Stimulated activated naive CD4-positive, alpha-beta T cell treated with Interleukin-2 at 50 U/mL for 16 hours (primary cell): ENCODE data around the gene CFAP99.
"Not testable (repeated sequence)": the region's sequence is repeated elsewhere in the genome, so short reads cannot be mapped to it uniquely, and the experiment has no call there.

Experiments used
- DNase-seq: peaks from one replicate; lab custom pipeline; 2025; lab: John Stamatoyannopoulos, UW

The CFAP99 gene

GRCh38 chr4:2429945-2430757 is 11.4 kb downstream of the CFAP99 start:
- DNase-seq, result not testable (repeated sequence)

GRCh38 chr4:2432004-2432403 is 13.2 kb downstream of the CFAP99 start:
- no peak for DNase-seq

DNA sequence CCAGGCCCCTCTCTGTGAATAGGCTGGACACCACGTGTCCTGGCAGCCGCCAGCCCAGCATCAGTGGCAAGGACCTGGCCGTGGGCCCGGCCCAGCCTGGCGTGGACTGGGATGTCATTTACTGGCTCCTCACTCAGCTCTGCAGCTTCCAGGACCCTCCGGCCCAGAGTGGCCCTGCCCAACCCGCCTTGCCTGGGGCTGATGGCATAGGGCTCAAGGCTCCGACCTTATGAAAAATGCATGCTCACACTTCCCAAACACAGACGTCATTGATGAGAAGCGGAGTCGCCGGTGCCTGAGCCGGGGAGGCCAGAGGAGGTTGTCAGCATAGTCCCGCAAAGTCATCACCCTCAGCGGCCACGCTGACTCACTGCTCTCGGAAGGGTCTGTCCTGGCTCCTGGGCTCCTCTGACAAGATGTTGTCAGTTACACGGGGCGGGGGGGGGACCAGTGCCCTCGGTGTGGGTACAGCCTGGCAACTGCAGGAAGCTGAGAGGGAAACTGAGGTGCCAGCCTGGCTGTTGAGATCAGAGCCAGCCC is 14.3 kb downstream of the CFAP99 start:
- DNase-seq, result no peak

DNA sequence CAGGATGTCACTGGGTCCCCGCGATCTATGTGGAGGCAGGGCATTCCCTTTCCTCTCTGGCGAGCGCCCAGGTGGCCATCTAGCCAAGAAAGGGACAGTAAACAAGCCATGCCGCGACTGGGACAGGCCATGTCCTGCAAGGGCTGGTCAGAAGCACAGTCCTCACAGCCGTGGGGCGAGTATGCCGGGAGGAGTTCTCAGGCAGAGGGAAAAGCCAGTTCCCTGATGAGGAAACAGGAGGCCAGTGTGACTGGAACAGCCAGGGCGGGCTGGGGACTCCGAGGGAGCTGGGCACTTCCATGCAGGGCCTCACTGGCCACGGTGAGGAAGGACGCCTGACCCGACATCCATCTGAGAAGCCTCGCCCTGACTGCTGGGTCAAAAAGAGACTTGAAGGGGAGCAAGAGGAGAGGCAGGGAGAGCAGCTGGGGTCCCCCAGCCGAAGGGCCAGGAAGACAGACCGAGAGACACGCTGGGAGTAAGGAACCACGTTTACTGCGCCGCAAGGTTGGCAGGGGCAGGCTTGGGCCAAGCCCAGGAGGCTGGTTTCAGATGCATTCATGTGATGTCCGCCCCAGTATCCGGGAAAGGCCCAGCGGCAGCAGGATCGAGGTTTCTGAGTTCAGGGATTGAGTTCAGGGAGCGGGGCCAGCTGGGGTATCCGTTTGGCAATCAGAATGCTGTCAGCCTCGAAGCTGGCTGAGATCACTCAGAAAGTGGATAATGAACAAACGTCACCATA is 15.0 kb downstream of the CFAP99 start:
- no peak for DNase-seq

GRCh38 chr4:2434420-2434819 is 15.7 kb downstream of the CFAP99 start:
- no peak for DNase-seq

GRCh38 chr4:2436301-2436700 is 17.5 kb downstream of the CFAP99 start:
- DNase-seq, result no peak

GRCh38 chr4:2436761-2437474 is 18.2 kb downstream of the CFAP99 start:
- DNase-seq, result no peak

GRCh38 chr4:2437475-2438215 is 18.9 kb downstream of the CFAP99 start:
- no peak for DNase-seq

GRCh38 chr4:2438822-2439718 is 20.3 kb downstream of the CFAP99 start:
- no peak for DNase-seq

DNA sequence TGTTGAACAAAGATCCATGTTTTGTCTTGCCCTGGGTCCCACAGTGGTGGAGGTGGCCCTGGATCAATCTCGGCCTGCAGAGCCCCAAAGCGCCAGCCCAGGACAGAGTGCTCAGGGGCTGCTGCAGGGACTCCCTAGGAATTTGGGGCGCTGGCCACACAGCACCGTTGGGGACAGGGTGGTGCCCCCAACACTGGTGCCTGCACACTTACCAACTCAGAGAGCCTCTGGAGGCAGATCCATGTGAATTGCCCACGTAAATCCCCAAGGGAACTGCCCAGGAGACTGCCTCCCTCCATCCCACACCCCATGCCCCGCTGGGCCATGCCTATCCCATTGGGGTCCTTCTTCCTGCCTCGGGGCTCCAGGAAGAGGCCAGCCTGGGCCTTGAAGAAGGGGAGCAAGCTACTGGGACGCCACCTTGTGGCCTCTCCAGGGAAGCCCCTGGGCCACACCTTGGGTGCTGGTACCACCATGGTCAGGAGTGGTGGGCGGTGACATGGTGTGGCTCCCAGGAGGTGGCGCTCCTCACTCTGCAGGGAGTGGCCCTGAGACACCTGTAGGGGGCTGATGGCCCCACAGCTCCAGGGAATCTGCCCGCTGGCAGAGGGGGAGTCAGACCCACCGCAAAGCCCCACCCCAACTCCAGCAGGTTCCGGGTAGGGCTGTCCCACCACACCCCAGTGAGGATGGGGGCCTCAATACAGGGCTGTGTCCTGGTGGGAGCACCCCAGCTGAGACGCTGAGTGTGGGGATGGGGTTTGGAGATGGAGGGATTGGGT is 22.8 kb downstream of the CFAP99 start:
- DNase-seq, result peak; percentile 61

- DNase-seq, result no peak
These were observed 23.6 kb downstream of the CFAP99 start for GRCh38 chr4:2442175-2442993.

GRCh38 chr4:2443061-2443730 is 24.4 kb downstream of the CFAP99 start:
- no peak for DNase-seq

- DNase-seq, result no peak
These were observed 25.4 kb downstream of the CFAP99 start for GRCh38 chr4:2443956-2444740.

DNA sequence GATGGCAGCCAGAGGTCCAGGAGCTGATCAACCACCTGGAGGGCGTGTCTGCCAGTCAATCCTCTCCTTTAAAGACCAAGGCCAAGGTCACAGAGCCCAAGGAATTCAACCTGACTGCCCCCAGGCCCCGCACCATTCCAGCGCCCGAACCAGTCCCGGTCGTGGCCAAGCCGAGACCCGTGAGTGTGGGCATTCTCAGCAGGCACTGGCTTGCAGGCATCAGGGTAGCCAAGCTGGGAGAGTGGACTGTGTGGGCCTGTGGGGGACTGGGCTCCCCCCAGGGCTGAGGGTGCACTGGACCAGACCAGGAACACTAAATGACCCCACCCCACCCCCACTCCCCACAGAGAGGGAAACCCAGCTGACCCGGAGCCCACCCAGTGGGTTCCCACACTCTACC is 26.4 kb downstream of the CFAP99 start:
- DNase-seq, result no peak

DNA sequence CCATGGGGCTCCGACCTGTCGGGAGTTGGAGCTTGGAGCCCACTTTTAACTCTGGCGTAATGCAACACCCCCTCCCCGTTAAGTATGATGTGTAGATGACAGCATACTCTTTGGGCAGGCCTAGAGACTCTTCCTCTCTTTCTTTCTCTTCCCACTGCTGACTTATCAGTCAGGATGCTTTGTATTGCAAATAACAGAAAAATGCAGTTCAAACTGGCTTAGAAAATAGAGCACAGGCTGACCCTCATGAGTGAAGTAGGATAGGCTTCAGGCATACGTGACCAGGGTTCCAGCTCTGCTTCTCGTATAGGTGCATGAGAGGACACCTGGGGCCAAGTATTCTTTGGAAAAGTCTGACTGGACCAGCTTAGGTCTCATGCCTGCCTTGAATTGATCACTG is 26.8 kb downstream of the CFAP99 start:
- no peak for DNase-seq

GRCh38 chr4:2446656-2447564 is 28.2 kb downstream of the CFAP99 start:
- no peak for DNase-seq

- no peak for DNase-seq
These were observed 29.8 kb downstream of the CFAP99 start for GRCh38 chr4:2448589-2448988.
